A549 (cell line): ENCODE data around the gene SLC38A10.

Experiments used
- CBX8 ChIP-seq: fragments of 200-600 bp; sonication (generic); IDR thresholded peaks from 2 replicates; pipeline ENCODE4 v1.6.1; 2016
- CEBPB ChIP-seq, 2 experiments: fragments of >200 bp in 1 of 2; sonication (Bioruptor Twin) in 1 of 2; formaldehyde crosslinking in 1 of 2; IDR thresholded peaks; 2 replicates each; pipeline ENCODE4 v1.6.1; 2012 to 2016
- CTCF ChIP-seq: fragments of >200 bp; sonication (Bioruptor Twin); formaldehyde crosslinking; IDR thresholded peaks from 3 replicates; pipeline ENCODE4 v1.5.1; 2016
- EHF ChIP-seq: fragments of 250-450 bp; sonication (Bioruptor Pico); IDR thresholded peaks from 2 replicates; pipeline ENCODE4 v1.5.0; 2020; ENCODE audit warnings: mild to moderate bottlenecking
- EP300 ChIP-seq, 2 experiments: fragments of >200 bp; sonication (Bioruptor Twin); formaldehyde crosslinking; IDR thresholded peaks; 2 replicates in 1 of 2; 3 replicates in 1 of 2; pipeline ENCODE4 v1.6.1; 2016 to 2017
- ESRRA ChIP-seq: fragments of 150-350 bp; IDR thresholded peaks from 2 replicates; pipeline ENCODE4 v1.6.1; 2014; ENCODE audit warnings: mild to moderate bottlenecking, low read length, borderline replicate concordance
- JUN ChIP-seq, 2 experiments: fragments of >200 bp; sonication (Bioruptor Twin); formaldehyde crosslinking; IDR thresholded peaks; 2 replicates in 1 of 2; 3 replicates in 1 of 2; pipeline ENCODE4 v1.6.1; 2016 to 2017
- MAFK ChIP-seq: fragments of 450-650 bp; IDR thresholded peaks from 2 replicates; pipeline ENCODE4 v1.6.1; 2014; ENCODE audit not compliant: partially characterized antibody
- MAX ChIP-seq: IDR thresholded peaks from 2 replicates; pipeline ENCODE4 v1.6.1; 2012
- MAZ ChIP-seq: fragments of 150-350 bp; IDR thresholded peaks from 2 replicates; pipeline ENCODE4 v1.6.1; 2014; ENCODE audit warnings: antibody characterized with exemption, low read depth, low read length, borderline replicate concordance
- RAD21 ChIP-seq, 2 experiments: fragments of >200 bp in 1 of 2; sonication (Bioruptor Twin) in 1 of 2; formaldehyde crosslinking in 1 of 2; IDR thresholded peaks in 1 of 2; conservative IDR thresholded peaks in 1 of 2; 2 replicates in 1 of 2; 3 replicates in 1 of 2; pipeline ENCODE4 v1.6.1; 2012 to 2018; ENCODE audit warnings: inconsistent platforms in 1 of 2
- SMC3 ChIP-seq: fragments of >200 bp; sonication (Bioruptor Twin); formaldehyde crosslinking; IDR thresholded peaks from 3 replicates; pipeline ENCODE4 v1.6.1; 2018; ENCODE audit warnings: inconsistent platforms

GRCh38 chr17:81339191-81339533, 44.1 kb upstream of the SLC38A10 start:
- TF ChIP-seq CTCF: no peak
- TF ChIP-seq MAFK: no peak
- TF ChIP-seq ESRRA: no peak
- TF ChIP-seq MAX: no peak
- no peak for TF ChIP-seq JUN (IDR thresholded peaks at IDR 0.05)
- no peak for TF ChIP-seq EP300 (IDR thresholded peaks at IDR 0.05)
- no peak for TF ChIP-seq SMC3
- TF ChIP-seq EHF (CRISPR knock-in tag): no peak
- TF ChIP-seq MAZ: no peak
- TF ChIP-seq CEBPB (IDR thresholded peaks at IDR 0.05): no peak
- no peak for TF ChIP-seq CBX8
- TF ChIP-seq RAD21 (conservative IDR thresholded peaks at IDR 0.05 in 1 of 2, IDR thresholded peaks at IDR 0.05 in 1 of 2): no peak
